ENCODE data around the gene DOCK2. TPM values are rescaled to one million over a fixed set of nuclear protein-coding genes. Genes with fewer than 3 reads are reported as not detected.

DOCK2 gene
- polyA plus RNA-seq, 1 experiment, result 2.0 TPM

- POLR2A ChIA-PET, result no interaction called here
- no peak for TF ChIP-seq CTCF (IDR thresholded peaks at IDR 0.05; ENCODE audit: insufficient read depth, low read depth, low read length)
- H3K36me3 ChIP-seq (ENCODE audit: control insufficient read depth, insufficient read depth, low read length), result no peaks in the 10 kb centered on the region
- no peaks in the 10 kb centered on the region for H3K27me3 ChIP-seq (ENCODE audit: control insufficient read depth, insufficient read depth, low read length)
- H3K4me3 ChIP-seq (ENCODE audit: low read depth, low read length), result peak overlapping the region; percentile 29
- CTCF ChIA-PET, result no interaction called here
- no peak for DNase-seq (ENCODE audit: low read depth)
Measured at GRCh38 chr5:169636477-169637084, 494 bp upstream of the DOCK2 start.

GRCh38 chr5:169637549-169638121 lies 560 bp downstream of the DOCK2 start:
- no peak for TF ChIP-seq CTCF (IDR thresholded peaks at IDR 0.05; ENCODE audit: insufficient read depth, low read depth, low read length)
- POLR2A ChIA-PET, result no interaction called here
- Histone ChIP-seq H3K4me3 (ENCODE audit: low read depth, low read length) (no peak overlapping the region; the same call in 1 of the 2 replicates), H3K36me3 (ENCODE audit: control insufficient read depth, insufficient read depth, low read length) (no peaks in the 10 kb centered on the region), H3K27me3 (ENCODE audit: control insufficient read depth, insufficient read depth, low read length) (no peaks in the 10 kb centered on the region)
- CTCF ChIA-PET, result interaction anchor here (0.7 kb wide), 1 partner anchor 13 kb away, joined by 4 read pairs; no protein-coding TSS in a partner anchor
- no peak for DNase-seq (ENCODE audit: low read depth)

- TF ChIP-seq CTCF (IDR thresholded peaks at IDR 0.05; ENCODE audit: insufficient read depth, low read depth, low read length), result no peak
- Histone ChIP-seq H3K4me3 (ENCODE audit: low read depth, low read length) (no peak overlapping the region), H3K27me3 (ENCODE audit: control insufficient read depth, insufficient read depth, low read length) (no peaks in the 10 kb centered on the region), H3K36me3 (ENCODE audit: control insufficient read depth, insufficient read depth, low read length) (no peaks in the 10 kb centered on the region)
- POLR2A ChIA-PET, result no interaction called here
- CTCF ChIA-PET, result interaction anchor here (1.2 to 1.5 kb wide), 2 partner anchors 10 to 339 kb away, joined by 3 to 4 read pairs; partner anchors contain the start of gene INSYN2B
- no peak for DNase-seq (ENCODE audit: low read depth)
Measured at GRCh38 chr5:169641253-169641652, 4.2 kb downstream of the DOCK2 start.

GRCh38 chr5:169646856-169647255 lies 9.8 kb downstream of the DOCK2 start:
- no peak for DNase-seq (ENCODE audit: low read depth)
- no peak for TF ChIP-seq CTCF (IDR thresholded peaks at IDR 0.05; ENCODE audit: insufficient read depth, low read depth, low read length)
- no peaks in the 10 kb centered on the region for H3K36me3 ChIP-seq (ENCODE audit: control insufficient read depth, insufficient read depth, low read length)
- POLR2A ChIA-PET, result no interaction called here
- no peaks in the 10 kb centered on the region for H3K27me3 ChIP-seq (ENCODE audit: control insufficient read depth, insufficient read depth, low read length)
- CTCF ChIA-PET, result no interaction called here
- H3K4me3 ChIP-seq (ENCODE audit: low read depth, low read length), result no peak overlapping the region

GRCh38 chr5:169647566-169647965 lies 10.5 kb downstream of the DOCK2 start:
- POLR2A ChIA-PET, result no interaction called here
- Histone ChIP-seq H3K36me3 (ENCODE audit: control insufficient read depth, insufficient read depth, low read length) (no peaks in the 10 kb centered on the region), H3K27me3 (ENCODE audit: control insufficient read depth, insufficient read depth, low read length) (no peaks in the 10 kb centered on the region), H3K4me3 (ENCODE audit: low read depth, low read length) (no peak overlapping the region)
- TF ChIP-seq CTCF (IDR thresholded peaks at IDR 0.05; ENCODE audit: insufficient read depth, low read depth, low read length), result no peak
- no peak for DNase-seq (ENCODE audit: low read depth)
- CTCF ChIA-PET, result no interaction called here
